ENCODE measurements around the gene CIPC.
A peak's percentile ranks its signal among the peaks of the same experiment; 100 is the strongest.

CIPC gene

DNA sequence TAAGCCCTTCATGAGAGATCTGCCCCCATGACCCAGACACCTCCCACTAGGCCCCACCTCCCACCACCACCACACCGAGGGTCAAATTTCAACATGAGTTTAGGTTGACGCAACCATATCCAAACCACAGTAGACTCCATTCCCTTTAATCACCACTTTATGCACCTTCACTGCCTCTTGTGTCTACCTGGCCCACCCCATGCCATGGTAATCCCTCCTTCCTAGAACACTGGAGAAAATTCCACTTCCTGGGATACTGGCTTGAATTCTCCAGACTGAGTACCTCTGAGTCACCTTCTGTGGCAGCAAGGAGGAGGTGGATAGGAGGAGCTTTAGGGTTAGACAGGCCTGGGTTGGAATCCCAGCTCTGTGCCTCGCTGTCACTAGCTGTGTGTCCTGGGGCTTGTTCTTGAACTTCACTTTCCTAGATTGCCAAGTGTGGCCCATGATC lies 26.1 kb upstream of the CIPC start:
- no peak for DNase-seq

- DNase-seq: no peak
These were observed 23.1 kb upstream of the CIPC start for GRCh38 chr14:77074969-77075368.

DNA sequence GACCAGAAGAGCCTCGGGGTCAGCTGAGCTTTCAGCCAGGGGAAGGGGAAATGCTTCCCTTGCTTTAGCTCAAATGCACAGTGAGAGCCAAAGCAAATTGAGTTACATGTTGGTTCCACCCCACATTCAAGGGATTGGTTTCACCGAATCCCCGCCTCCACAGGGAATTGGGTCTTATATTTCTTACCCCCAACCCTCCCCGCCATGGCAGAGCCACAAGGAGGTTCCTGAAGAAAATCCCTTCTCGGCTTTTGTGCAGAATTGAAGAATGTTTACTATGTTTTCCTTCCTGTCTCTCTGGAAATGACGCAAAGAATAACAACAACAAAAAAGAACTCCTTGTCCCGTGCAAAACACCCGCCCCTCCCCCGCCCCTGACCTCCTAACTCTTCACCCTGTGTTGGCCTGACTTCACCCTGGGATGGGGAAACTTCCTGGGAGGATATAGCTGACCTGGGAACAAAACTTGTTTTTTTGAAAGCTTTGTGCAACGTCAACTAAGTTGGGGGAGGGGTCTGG lies 21.9 kb upstream of the CIPC start:
- no peak for DNase-seq

GRCh38 chr14:77077040-77077439 lies 21.0 kb upstream of the CIPC start:
- no peak for DNase-seq

GRCh38 chr14:77082356-77082755 lies 15.7 kb upstream of the CIPC start:
- DNase-seq: no peak

DNA sequence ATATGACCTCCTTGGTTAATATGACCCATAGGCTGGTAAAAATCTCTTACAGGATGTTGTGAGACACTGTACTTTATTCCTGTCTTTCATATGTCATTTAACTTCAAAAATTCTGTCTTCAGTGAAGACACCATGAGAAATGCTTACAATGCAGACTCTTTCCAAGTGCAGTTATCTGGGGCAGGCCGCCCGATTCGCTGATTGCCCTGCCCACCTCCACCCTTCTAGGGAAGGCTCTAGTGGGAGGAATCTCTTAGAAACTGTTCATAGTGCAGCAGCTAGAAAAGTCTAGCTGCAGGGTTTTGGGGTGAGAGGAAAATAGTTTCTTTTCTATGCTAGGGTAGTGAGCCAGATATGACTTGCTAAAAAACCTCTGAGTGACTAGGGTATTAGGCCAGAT lies 15.0 kb upstream of the CIPC start:
- DNase-seq: no peak

DNA sequence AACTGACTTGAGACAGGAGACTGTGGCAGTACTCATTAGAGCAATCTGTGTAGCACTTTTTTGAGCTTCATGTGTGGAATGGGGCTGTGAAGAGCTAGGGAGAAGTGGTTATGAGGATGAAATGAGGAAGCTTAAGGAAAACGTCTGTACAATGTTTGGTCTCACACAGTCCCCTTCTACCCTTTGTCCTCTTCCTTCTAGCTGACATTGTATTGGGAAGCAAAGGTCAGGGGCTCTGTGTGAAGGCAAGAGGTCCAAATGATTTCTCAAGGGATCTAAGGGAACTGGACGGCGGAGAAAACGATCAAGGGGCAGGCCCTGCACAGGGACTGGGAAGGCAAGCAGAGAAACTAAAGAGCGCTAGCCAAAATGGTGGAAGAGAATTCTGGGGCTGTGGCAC lies 13.1 kb upstream of the CIPC start:
- DNase-seq: no peak

- DNase-seq: no peak
These were observed 12.5 kb upstream of the CIPC start for GRCh38 chr14:77085538-77085937.

GRCh38 chr14:77086017-77086727 lies 11.9 kb upstream of the CIPC start:
- peak; percentile 38 for DNase-seq

DNA sequence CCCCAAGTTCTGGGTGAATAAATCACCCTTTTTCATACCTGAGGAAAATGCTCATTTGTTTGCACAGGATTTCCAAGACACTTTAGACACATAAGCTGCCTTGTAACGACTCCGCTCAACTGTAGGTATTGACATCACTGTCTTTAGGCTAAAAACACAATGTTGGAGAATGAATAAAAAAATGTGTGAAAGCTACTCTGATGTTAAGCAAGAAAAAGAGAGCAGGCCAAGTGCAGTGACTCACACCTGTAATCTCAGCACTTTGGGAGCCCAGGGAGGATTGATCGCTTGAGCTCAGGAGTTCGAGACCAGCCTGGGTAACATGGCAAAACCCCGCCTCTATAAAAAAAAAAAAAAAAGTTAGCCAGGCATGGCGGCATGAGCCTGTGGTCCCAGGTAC lies 11.1 kb upstream of the CIPC start:
- DNase-seq: no peak

DNA sequence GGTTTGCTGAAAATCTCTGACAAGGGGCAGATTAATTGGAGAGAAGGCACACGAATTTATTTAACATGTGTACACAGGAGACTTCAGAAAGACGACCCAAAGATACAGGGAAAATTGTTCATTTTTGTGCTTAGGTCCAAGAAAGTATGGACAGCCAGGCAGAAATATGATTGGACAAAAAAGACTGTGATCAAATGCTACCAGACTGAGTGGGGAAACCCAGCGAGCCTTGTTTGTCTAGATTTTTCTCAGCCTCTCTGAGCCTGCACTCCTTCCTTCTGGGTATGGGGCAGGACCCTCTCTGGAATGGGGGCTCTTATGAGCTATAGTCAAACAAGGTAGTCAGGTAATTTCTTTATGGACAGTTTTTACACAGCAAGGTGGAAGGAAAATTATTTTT lies 10.4 kb upstream of the CIPC start:
- DNase-seq: no peak

DNA sequence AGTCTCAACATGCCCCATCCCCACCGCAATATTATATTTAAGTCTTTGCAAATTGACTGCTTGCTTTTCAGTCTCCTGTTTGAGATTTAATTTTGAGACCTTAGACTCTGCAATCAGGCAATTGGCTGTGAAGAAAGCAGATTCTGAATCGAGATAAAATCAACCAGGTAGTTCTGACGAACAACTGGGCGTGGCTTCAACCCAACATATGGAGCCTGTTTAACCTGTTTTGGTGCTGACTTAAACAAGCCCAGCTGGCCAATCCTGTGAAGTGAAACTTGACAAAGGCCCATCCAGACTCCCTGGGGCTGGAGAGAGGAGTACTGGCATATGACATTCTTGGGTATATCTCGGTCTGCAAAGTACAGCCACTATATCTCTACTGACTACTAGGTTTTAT lies 9.8 kb upstream of the CIPC start:
- no peak for DNase-seq

- no peak for DNase-seq
These were observed 9.4 kb upstream of the CIPC start for GRCh38 chr14:77088645-77089044.

- DNase-seq: no peak
These were observed 6.5 kb upstream of the CIPC start for GRCh38 chr14:77091518-77091917.

DNA sequence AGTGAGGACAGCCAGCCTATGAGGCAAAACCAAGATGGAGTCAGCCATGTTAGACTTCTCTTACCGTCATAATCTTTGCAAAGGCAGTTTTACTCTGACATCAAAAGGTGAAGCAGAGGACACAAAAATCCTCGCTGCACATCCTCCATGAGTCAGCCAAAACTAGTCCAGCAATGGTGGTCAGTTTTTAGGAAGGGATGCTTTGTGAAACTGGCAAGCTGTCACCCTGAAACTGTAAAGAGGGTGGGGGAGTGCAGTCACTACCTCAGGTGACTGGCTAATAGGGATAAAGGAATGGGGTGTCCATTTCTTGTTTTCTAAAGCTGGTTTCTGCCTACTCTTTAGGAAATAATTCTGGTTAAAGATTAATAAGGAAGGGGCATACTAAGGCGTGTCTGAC lies 5.4 kb upstream of the CIPC start:
- no peak for DNase-seq

DNA sequence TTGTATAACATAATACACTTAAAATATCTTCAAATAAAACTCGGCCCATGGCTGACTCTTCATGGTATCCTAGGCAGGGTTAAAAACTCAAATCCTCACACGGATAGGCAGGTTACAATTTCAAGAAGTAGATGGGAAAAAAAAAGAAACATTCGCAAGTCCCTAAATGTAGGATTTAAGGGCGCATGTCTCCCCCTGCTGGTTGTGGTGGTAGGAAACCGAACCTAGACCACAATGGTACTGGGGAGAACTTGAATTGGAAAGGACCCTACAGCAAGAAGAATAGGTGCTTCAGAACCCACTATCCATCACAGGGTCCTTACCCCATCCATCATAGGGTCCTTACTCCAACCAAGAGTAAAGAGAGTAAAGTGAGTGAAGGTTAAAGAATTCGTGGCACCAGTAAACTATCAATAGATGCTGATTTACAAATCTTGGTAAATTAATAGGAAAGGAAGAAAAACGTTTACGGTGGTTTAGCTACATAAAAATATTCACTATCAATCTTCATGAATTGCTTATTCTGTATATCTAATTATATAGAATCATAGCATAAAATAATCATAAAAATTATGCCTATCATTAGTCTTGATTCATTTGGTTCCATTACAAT lies 3.3 kb upstream of the CIPC start:
- peak; percentile 82 for DNase-seq

GRCh38 chr14:77097006-77097699 lies 905 bp upstream of the CIPC start:
- DNase-seq: no peak

GRCh38 chr14:77098529-77099353 lies 683 bp downstream of the CIPC start:
- DNase-seq: peak; percentile 26

GRCh38 chr14:77099425-77100167 lies 1.5 kb downstream of the CIPC start:
- DNase-seq: no peak

GRCh38 chr14:77100961-77101360 lies 2.9 kb downstream of the CIPC start:
- DNase-seq: no peak

- no peak for DNase-seq
These were observed 4.1 kb downstream of the CIPC start for GRCh38 chr14:77102154-77102553.

- no peak for DNase-seq
These were observed 5.4 kb downstream of the CIPC start for GRCh38 chr14:77103475-77103874.
